ENCODE data around the gene KDM5A. TPM values are rescaled to one million over a fixed set of nuclear protein-coding genes. Genes with fewer than 3 reads are reported as not detected.

The KDM5A gene
- total RNA-seq, 1 donor from 2014 or later = 45.7 TPM

DNA sequence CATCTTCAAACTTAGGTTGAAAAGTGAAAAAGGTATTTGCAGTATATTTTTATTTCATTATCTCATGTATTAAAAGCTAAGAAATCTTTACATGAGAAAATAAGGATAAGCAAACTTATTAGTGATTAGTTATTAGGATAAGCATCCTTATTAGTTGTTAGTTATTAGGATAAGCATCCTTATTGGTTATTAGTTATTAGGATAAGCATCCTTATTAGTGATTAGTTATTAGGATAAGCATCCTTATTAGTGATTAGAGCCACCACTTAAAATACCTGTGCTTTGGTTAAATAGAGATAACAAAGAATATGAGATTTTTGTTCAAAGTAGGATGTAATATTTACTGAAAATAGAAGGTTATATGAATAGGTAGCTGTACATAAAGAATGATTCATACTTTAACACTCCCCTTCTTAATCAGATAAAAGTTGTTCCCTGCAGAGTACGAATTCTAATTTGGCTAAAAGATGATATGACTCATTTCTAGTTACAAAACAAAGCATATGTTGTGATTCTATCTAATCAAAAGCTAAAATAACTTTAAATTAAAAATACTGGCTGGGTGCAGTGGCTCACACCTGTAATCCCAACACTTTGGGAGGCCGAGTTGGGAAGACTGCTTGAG, 56.4 kb downstream of the KDM5A start:
- intact Hi-C loops (cut with DNase I) = no loop called here
- H3K36me3 ChIP-seq = peaks cover 0 to 39% of the 10 kb centered on the region in 2 donors
- DNase-seq (ENCODE audit: extremely low spot score in 2 of 2) = no peak

DNA sequence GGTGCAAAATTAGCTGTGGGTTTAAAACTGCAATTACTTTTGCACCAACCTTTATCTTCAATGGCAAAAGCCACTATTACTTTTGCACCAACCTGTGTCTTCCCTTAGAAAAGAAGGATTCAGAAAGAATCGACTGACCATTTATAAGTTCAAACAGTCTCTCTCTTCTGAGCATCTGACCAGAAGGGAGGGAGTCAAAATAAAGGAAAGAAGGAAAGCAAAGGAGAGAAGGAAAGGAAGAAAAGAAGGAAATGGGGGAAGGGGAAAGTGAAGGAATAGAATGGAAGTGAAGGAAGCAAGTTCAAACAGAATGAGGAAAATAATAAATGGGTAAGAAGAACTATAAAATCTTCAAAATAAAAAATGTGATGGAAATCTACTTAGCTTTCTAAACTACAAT, 57.8 kb downstream of the KDM5A start:
- H3K4me1 ChIP-seq = no peaks in the 10 kb centered on the region
- no peaks in the 10 kb centered on the region for H3K9me3 ChIP-seq
- TF ChIP-seq, protein P1, sequence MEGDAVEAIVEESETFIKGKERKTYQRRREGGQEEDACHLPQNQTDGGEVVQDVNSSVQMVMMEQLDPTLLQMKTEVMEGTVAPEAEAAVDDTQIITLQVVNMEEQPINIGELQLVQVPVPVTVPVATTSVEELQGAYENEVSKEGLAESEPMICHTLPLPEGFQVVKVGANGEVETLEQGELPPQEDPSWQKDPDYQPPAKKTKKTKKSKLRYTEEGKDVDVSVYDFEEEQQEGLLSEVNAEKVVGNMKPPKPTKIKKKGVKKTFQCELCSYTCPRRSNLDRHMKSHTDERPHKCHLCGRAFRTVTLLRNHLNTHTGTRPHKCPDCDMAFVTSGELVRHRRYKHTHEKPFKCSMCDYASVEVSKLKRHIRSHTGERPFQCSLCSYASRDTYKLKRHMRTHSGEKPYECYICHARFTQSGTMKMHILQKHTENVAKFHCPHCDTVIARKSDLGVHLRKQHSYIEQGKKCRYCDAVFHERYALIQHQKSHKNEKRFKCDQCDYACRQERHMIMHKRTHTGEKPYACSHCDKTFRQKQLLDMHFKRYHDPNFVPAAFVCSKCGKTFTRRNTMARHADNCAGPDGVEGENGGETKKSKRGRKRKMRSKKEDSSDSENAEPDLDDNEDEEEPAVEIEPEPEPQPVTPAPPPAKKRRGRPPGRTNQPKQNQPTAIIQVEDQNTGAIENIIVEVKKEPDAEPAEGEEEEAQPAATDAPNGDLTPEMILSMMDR (IDR thresholded peaks at IDR 0.05) = no peak
- TF ChIP-seq POLR2A (IDR thresholded peaks at IDR 0.05) = no peak
- no peak for TF ChIP-seq POLR2AphosphoS5 (IDR thresholded peaks at IDR 0.05; ENCODE audit: insufficient read depth in 1 of 2, low read depth in 1 of 2)
- no peak overlapping the region for H3K4me3 ChIP-seq
- peaks cover 0 to 47% of the 10 kb centered on the region in 2 donors for H3K36me3 ChIP-seq
- no peak overlapping the region for H3K27ac ChIP-seq
- intact Hi-C loops (cut with DNase I) = no loop called here
- H3K27me3 ChIP-seq = no peaks in the 10 kb centered on the region
- no peak for DNase-seq (ENCODE audit: extremely low spot score in 2 of 2)

More for the DNA sequence above, 56.4 kb downstream of the KDM5A start:
- Histone ChIP-seq H3K4me3 (no peak overlapping the region), H3K27ac (no peak overlapping the region), H3K9me3 (no peaks in the 10 kb centered on the region), H3K4me1 (no peaks in the 10 kb centered on the region), H3K27me3 (no peaks in the 10 kb centered on the region)
- TF ChIP-seq POLR2A (IDR thresholded peaks at IDR 0.05) (no peak), POLR2AphosphoS5 (IDR thresholded peaks at IDR 0.05; ENCODE audit: insufficient read depth in 1 of 2, low read depth in 1 of 2) (no peak)
- TF ChIP-seq, protein P1 (IDR thresholded peaks at IDR 0.05) = no peak

DNA sequence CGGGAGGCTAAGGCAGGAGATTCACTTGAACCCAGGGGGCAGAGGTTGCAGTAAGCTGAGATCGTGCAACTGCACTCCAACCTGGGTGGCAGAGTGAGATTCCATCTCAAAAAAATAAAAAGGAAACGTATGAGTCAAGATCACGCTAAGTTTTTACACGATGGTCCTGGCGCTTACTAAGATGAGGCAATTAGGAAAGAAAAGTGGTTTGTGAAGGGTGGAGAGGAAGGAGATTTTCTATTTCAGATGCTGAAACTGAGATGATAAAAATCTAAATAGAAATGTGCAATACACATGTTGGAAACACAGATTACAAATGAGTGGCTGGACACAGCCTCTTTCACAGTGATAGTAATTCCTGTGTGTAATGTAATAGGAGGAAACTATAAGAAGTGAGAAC, 63.2 kb downstream of the KDM5A start:
- intact Hi-C loops (cut with DNase I) = no loop called here

DNA sequence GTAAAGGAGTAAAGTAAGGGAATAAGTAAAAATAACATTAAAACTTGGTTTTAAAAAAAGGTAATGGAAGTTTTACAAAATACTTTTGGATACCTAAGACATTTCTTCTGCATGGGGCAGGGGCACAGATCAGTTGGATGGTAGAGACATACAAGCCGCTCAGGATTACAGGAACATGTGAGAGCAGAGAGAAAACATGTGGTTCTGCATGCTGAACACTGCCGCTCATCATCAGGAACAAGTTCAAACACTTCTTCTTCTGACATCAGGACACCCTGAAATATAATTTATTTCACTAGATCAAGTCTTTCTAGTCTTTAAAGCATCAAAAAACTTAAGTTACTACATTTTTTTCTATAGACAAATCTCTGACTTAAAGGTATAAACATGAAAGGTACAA, 65.6 kb downstream of the KDM5A start:
- H3K4me3 ChIP-seq = no peak overlapping the region
- intact Hi-C loops (cut with DNase I) = no loop called here
- H3K27ac ChIP-seq = no peak overlapping the region
- no peaks in the 10 kb centered on the region for H3K4me1 ChIP-seq
- DNase-seq (ENCODE audit: extremely low spot score in 2 of 2) = no peak
- peaks cover 6 to 78% of the 10 kb centered on the region in 2 donors for H3K36me3 ChIP-seq
- H3K27me3 ChIP-seq = no peaks in the 10 kb centered on the region
- TF ChIP-seq, protein P1 (IDR thresholded peaks at IDR 0.05) = no peak
- TF ChIP-seq POLR2AphosphoS5 (IDR thresholded peaks at IDR 0.05; ENCODE audit: insufficient read depth in 1 of 2, low read depth in 1 of 2) (no peak), POLR2A (IDR thresholded peaks at IDR 0.05) (no peak)
- no peaks in the 10 kb centered on the region for H3K9me3 ChIP-seq

More for the DNA sequence above, 63.2 kb downstream of the KDM5A start:
- Histone ChIP-seq H3K4me3 (no peak overlapping the region), H3K27me3 (no peaks in the 10 kb centered on the region), H3K9me3 (no peaks in the 10 kb centered on the region), H3K4me1 (no peaks in the 10 kb centered on the region), H3K36me3 (peaks cover 6 to 57% of the 10 kb centered on the region in 2 donors), H3K27ac (no peak overlapping the region)
- no peak for DNase-seq (ENCODE audit: extremely low spot score in 2 of 2)
- no peak for TF ChIP-seq POLR2A (IDR thresholded peaks at IDR 0.05)
- no peak for TF ChIP-seq POLR2AphosphoS5 (IDR thresholded peaks at IDR 0.05; ENCODE audit: insufficient read depth in 1 of 2, low read depth in 1 of 2)
- TF ChIP-seq, protein P1 (IDR thresholded peaks at IDR 0.05) = no peak

DNA sequence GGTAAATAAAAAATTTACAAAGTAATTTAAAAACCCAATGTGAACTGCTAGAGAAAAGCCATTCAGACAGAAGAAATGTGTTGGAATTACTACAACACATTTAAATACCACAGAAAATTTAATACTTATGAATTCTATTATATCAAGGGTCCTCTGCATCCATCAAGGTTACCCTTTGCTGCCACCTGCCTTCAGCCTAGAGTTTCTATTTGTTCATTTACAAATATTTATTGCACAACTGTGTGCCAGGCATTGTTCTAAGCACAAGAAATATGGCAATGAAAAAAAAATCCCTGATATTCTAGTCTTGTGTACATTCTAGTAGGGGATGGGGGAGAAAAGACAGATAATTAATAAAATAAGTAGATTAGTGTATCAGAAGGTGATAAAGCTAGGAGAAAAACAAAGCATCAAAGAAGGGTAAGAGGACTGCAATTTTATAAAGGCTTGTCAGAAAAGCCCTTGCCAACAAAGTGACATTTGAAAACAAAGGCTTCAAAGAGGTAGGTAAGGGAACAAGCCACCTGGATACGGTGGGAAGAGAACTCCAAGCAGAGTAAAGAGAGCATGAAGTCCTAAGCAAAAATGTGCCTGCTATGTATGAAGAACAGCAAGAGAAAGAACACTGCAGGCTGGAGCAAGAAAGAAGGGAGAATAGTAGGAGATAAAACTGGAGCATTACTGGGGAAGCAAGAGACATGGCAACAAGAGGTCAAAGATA, 67.4 kb downstream of the KDM5A start:
- H3K27ac ChIP-seq = no peak overlapping the region
- H3K27me3 ChIP-seq = no peaks in the 10 kb centered on the region
- no peaks in the 10 kb centered on the region for H3K9me3 ChIP-seq
- H3K4me3 ChIP-seq = no peak overlapping the region
- peaks cover 12 to 82% of the 10 kb centered on the region in 2 donors for H3K36me3 ChIP-seq
- DNase-seq (ENCODE audit: extremely low spot score in 2 of 2) = no peak
- H3K4me1 ChIP-seq = no peaks in the 10 kb centered on the region
- TF ChIP-seq, protein P1 (IDR thresholded peaks at IDR 0.05) = no peak
- TF ChIP-seq POLR2AphosphoS5 (IDR thresholded peaks at IDR 0.05; ENCODE audit: insufficient read depth in 1 of 2, low read depth in 1 of 2) (no peak), POLR2A (IDR thresholded peaks at IDR 0.05) (no peak)
- intact Hi-C loops (cut with DNase I) = no loop called here

Measured in vagina (tissue), 2 donors.